Placental epithelial cell (primary cell): Measurements from ENCODE around the gene AGAP4. TPM values are rescaled to one million over a fixed set of nuclear protein-coding genes. Genes with fewer than 3 reads are reported as not detected.

Experiments
- small RNA-seq: library from RNA; depleted of rRNA; stranded (forward); fragments of <200 nt; gene quantifications from one replicate; pipeline ENCODE3, GENCODE V24; 2012
- total RNA-seq: library from RNA; depleted of rRNA; stranded (reverse); fragments of >200 nt; gene quantifications from 2 replicates; pipeline ENCODE4 v1.2.3, GENCODE V29; 2012

The AGAP4 gene
- 2.4 and 2.7 TPM in 2 replicates for total RNA-seq

GRCh38 chr10:45847400-45847799 is at the start of gene AGAP4:
Gene AGAP4 (minus strand): TSS chr10:45847500. CDS start chr10:45847347, 153 bp downstream.

Small RNA genes lying within 50 kb of the gene (small RNA-seq; reads per million reads assigned to genes)
- gene AC012044.1, result not detected
- not detected for gene RNA5SP310

Other genes with a start within 250 kb of the AGAP4 start
- gene ZFAND4, start 174.7 kb downstream of the AGAP4 start, total RNA-seq, result 7.5 and 9.2 TPM in 2 replicates
- 16.9 and 29.1 TPM in 2 replicates for gene WASHC2C, start 120.2 kb downstream of the AGAP4 start, total RNA-seq
- gene TIMM23, start 125.0 kb upstream of the AGAP4 start, total RNA-seq, result 34.5 and 65.4 TPM in 2 replicates
- gene NCOA4, start 183.1 kb upstream of the AGAP4 start, total RNA-seq, result 214 and 370 TPM in 2 replicates
- not detected in 2 replicates for gene MSMB, start 198.8 kb upstream of the AGAP4 start, total RNA-seq